Adrenal gland (tissue), 5 donors: Measurements from ENCODE around the gene LPP.

Source experiments
- POLR2A ChIP-seq, 2 donors: fragments of 450-650 bp; IDR thresholded peaks; one replicate each; pipeline ENCODE4 v1.6.1; 2017; ENCODE audit warnings: antibody characterized with exemption in 2 of 2, mild to moderate bottlenecking in 2 of 2, moderate library complexity in 1 of 2
- TF ChIP-seq, protein P1 (sequence below), 6 experiments: fragments of 450-650 bp in 4 of 6; fragments of 200-600 bp in 2 of 6; sonication (generic) in 1 of 6; IDR thresholded peaks; 1 replicate in 5 of 6; 2 replicates in 1 of 6; pipeline versions ENCODE4 v1.5.1 to v1.8.0; 2016 to 2021; ENCODE audit warnings: antibody characterized with exemption in 6 of 6, mild to moderate bottlenecking in 2 of 6, moderate library complexity in 1 of 6
- donor health status: DM: no; HTN: no; CAD: no.

DNA sequence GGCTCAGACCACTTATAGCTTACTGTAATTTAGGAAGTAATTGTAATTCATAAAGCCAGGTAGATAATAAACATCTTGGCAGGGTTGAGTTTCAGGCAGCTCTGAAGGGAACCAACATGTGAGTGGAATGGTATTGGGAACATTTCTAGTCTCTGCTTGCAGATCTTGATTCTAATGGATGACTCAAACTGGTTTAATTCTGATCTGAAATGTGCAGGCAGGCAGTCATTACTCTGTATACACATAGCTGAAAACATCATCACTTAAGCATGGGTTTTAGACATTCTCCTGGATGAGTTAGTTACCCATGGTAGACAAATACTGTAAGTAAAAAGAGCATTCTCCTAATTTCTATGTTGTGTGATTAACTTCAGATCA lies 700.8 kb downstream of the LPP start:
- TF ChIP-seq, protein P1, sequence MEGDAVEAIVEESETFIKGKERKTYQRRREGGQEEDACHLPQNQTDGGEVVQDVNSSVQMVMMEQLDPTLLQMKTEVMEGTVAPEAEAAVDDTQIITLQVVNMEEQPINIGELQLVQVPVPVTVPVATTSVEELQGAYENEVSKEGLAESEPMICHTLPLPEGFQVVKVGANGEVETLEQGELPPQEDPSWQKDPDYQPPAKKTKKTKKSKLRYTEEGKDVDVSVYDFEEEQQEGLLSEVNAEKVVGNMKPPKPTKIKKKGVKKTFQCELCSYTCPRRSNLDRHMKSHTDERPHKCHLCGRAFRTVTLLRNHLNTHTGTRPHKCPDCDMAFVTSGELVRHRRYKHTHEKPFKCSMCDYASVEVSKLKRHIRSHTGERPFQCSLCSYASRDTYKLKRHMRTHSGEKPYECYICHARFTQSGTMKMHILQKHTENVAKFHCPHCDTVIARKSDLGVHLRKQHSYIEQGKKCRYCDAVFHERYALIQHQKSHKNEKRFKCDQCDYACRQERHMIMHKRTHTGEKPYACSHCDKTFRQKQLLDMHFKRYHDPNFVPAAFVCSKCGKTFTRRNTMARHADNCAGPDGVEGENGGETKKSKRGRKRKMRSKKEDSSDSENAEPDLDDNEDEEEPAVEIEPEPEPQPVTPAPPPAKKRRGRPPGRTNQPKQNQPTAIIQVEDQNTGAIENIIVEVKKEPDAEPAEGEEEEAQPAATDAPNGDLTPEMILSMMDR (IDR thresholded peaks at IDR 0.05): no peak
- no peak for TF ChIP-seq POLR2A (IDR thresholded peaks at IDR 0.05)
